H1 (cell line): ENCODE results near the gene FMNL2. TPM values are rescaled to one million over a fixed set of nuclear protein-coding genes. Genes with fewer than 3 reads are reported as not detected.

Source experiments
- BACH1 ChIP-seq: IDR thresholded peaks from 2 replicates; pipeline ENCODE4 v1.6.1; 2012; ENCODE audit warnings: low read length, improper control_type of control experiment
- CREB1 ChIP-seq: IDR thresholded peaks from 2 replicates; pipeline ENCODE4 v1.6.1; 2012; ENCODE audit warnings: inconsistent platforms
- NANOG ChIP-seq: IDR thresholded peaks from 2 replicates; pipeline ENCODE4 v1.6.1; 2011; ENCODE audit warnings: low read length, low read depth, mild to moderate bottlenecking, inconsistent platforms; ENCODE audit not compliant: insufficient read depth, poor library complexity, severe bottlenecking
- SP2 ChIP-seq: IDR thresholded peaks from 2 replicates; pipeline ENCODE4 v1.6.1; 2012; ENCODE audit warnings: mild to moderate bottlenecking, low read length, inconsistent platforms
- TBP ChIP-seq: IDR thresholded peaks from 2 replicates; pipeline ENCODE4 v1.6.1; 2011; ENCODE audit warnings: low read depth, low read length, improper control_type of control experiment
- TEAD4 ChIP-seq: IDR thresholded peaks from 2 replicates; pipeline ENCODE4 v1.6.1; 2012; ENCODE audit warnings: low read depth, low read length, inconsistent platforms, mixed read lengths
- polyA plus RNA-seq, 7 experiments: library from polyadenylated mRNA; depleted of rRNA in 3 of 7; stranded (reverse) in 5 of 7; unstranded in 2 of 7; fragments of >200 nt in 5 of 7; fragments of 200-250 nt in 2 of 7; gene quantifications; 1 replicate in 5 of 7; 2 replicates in 1 of 7; 4 replicates in 1 of 7; pipeline versions ENCODE4 v1.2.1 to v1.2.3, GENCODE V29; 2011 to 2013; ENCODE audit warnings: missing spikeins in 2 of 7, mixed read lengths in 2 of 7
- total RNA-seq: library from RNA; stranded (reverse); fragmentation: NEBNext Ultra II Directional; extraction: Animal tissue kit (Norgen Biotek cat#: 25700); gene quantifications from 2 replicates; pipeline ENCODE4 v1.2.1, GENCODE V29; 2021
- TF ChIP-seq, protein P1 (sequence below): fragments of 300-600 bp; sonication (generic); IDR thresholded peaks from 2 replicates; pipeline ENCODE4 v1.7.1; 2012; ENCODE audit warnings: low read length, moderate library complexity, mild to moderate bottlenecking, inconsistent platforms; ENCODE audit not compliant: insufficient replicate concordance

FMNL2 gene
- total and polyA plus RNA-seq, 2 of the 8 experiments (the other 6 are each of a cell fraction or from before 2014, with no cell fraction given): 15.5 to 45.1 TPM

DNA sequence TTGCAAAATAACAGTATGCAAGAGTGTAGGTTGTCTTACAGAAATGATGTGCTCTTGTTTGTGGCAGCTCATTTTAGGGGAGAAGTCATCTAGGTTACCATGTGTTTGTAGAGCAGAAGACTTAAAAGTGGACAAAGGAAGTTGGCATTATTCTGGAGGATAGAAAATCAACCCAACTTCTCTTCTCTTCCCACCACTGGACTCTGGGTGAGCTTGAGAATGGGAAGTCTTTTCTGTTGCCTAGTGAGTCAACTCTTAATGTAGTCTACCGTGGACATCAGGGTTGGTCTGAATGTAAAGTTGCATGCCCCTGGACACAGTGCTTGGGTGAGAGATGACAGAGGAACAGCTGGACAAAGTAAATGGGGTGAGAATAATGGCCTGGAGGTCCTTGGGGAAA is 98.3 kb downstream of the FMNL2 start (continued):
- TF ChIP-seq, protein P1, sequence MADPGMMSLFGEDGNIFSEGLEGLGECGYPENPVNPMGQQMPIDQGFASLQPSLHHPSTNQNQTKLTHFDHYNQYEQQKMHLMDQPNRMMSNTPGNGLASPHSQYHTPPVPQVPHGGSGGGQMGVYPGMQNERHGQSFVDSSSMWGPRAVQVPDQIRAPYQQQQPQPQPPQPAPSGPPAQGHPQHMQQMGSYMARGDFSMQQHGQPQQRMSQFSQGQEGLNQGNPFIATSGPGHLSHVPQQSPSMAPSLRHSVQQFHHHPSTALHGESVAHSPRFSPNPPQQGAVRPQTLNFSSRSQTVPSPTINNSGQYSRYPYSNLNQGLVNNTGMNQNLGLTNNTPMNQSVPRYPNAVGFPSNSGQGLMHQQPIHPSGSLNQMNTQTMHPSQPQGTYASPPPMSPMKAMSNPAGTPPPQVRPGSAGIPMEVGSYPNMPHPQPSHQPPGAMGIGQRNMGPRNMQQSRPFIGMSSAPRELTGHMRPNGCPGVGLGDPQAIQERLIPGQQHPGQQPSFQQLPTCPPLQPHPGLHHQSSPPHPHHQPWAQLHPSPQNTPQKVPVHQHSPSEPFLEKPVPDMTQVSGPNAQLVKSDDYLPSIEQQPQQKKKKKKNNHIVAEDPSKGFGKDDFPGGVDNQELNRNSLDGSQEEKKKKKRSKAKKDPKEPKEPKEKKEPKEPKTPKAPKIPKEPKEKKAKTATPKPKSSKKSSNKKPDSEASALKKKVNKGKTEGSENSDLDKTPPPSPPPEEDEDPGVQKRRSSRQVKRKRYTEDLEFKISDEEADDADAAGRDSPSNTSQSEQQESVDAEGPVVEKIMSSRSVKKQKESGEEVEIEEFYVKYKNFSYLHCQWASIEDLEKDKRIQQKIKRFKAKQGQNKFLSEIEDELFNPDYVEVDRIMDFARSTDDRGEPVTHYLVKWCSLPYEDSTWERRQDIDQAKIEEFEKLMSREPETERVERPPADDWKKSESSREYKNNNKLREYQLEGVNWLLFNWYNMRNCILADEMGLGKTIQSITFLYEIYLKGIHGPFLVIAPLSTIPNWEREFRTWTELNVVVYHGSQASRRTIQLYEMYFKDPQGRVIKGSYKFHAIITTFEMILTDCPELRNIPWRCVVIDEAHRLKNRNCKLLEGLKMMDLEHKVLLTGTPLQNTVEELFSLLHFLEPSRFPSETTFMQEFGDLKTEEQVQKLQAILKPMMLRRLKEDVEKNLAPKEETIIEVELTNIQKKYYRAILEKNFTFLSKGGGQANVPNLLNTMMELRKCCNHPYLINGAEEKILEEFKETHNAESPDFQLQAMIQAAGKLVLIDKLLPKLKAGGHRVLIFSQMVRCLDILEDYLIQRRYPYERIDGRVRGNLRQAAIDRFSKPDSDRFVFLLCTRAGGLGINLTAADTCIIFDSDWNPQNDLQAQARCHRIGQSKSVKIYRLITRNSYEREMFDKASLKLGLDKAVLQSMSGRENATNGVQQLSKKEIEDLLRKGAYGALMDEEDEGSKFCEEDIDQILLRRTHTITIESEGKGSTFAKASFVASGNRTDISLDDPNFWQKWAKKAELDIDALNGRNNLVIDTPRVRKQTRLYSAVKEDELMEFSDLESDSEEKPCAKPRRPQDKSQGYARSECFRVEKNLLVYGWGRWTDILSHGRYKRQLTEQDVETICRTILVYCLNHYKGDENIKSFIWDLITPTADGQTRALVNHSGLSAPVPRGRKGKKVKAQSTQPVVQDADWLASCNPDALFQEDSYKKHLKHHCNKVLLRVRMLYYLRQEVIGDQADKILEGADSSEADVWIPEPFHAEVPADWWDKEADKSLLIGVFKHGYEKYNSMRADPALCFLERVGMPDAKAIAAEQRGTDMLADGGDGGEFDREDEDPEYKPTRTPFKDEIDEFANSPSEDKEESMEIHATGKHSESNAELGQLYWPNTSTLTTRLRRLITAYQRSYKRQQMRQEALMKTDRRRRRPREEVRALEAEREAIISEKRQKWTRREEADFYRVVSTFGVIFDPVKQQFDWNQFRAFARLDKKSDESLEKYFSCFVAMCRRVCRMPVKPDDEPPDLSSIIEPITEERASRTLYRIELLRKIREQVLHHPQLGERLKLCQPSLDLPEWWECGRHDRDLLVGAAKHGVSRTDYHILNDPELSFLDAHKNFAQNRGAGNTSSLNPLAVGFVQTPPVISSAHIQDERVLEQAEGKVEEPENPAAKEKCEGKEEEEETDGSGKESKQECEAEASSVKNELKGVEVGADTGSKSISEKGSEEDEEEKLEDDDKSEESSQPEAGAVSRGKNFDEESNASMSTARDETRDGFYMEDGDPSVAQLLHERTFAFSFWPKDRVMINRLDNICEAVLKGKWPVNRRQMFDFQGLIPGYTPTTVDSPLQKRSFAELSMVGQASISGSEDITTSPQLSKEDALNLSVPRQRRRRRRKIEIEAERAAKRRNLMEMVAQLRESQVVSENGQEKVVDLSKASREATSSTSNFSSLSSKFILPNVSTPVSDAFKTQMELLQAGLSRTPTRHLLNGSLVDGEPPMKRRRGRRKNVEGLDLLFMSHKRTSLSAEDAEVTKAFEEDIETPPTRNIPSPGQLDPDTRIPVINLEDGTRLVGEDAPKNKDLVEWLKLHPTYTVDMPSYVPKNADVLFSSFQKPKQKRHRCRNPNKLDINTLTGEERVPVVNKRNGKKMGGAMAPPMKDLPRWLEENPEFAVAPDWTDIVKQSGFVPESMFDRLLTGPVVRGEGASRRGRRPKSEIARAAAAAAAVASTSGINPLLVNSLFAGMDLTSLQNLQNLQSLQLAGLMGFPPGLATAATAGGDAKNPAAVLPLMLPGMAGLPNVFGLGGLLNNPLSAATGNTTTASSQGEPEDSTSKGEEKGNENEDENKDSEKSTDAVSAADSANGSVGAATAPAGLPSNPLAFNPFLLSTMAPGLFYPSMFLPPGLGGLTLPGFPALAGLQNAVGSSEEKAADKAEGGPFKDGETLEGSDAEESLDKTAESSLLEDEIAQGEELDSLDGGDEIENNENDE: no peak
- no peak for TF ChIP-seq SP2
- no peak for TF ChIP-seq BACH1
- no peak for TF ChIP-seq NANOG
- TF ChIP-seq TBP: no peak
- no peak for TF ChIP-seq TEAD4
- TF ChIP-seq CREB1: no peak
- TF ChIP-seq, all 59 proteins: peak for 0
